Activated naive CD8-positive, alpha-beta T cell treated with anti-CD3 and anti-CD28 coated beads for 36 hours (primary cell): ENCODE results near the gene HSPB2. TPM values are rescaled to one million over a fixed set of nuclear protein-coding genes. Genes with fewer than 3 reads are reported as not detected.
"Not testable (repeated sequence)": the region's sequence is repeated elsewhere in the genome, so short reads cannot be mapped to it uniquely, and the experiment has no call there.

Source experiments
- DNase-seq: peaks from one replicate; pipeline ENCODE4 v3.0.0; 2021
- H3K27ac Mint-ChIP-seq: one replicate; pipeline ENCODE4 v1.8.0; 2022; ENCODE audit warnings: mild to moderate bottlenecking, moderate library complexity, mixed read lengths
- H3K27me3 Mint-ChIP-seq: one replicate; pipeline ENCODE4 v1.8.0; 2022; ENCODE audit warnings: mild to moderate bottlenecking, mixed read lengths
- H3K36me3 Mint-ChIP-seq: one replicate; pipeline ENCODE4 v1.8.0; 2021; ENCODE audit warnings: mild to moderate bottlenecking, mixed read lengths
- H3K4me1 Mint-ChIP-seq: one replicate; pipeline ENCODE4 v1.8.0; 2021; ENCODE audit warnings: mixed read lengths
- H3K4me3 Mint-ChIP-seq: one replicate; pipeline ENCODE4 v1.8.0; 2022; ENCODE audit warnings: mild to moderate bottlenecking, moderate library complexity, mixed read lengths
- H3K9me3 Mint-ChIP-seq: one replicate; pipeline ENCODE4 v1.8.0; 2022; ENCODE audit warnings: mixed read lengths
- total RNA-seq, 2 experiments: library from RNA; stranded (reverse); gene quantifications; one replicate each; pipeline ENCODE4 v1.2.3, GENCODE V29; 2021

HSPB2 gene, protein sequence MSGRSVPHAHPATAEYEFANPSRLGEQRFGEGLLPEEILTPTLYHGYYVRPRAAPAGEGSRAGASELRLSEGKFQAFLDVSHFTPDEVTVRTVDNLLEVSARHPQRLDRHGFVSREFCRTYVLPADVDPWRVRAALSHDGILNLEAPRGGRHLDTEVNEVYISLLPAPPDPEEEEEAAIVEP
- not detected for total RNA-seq

DNA sequence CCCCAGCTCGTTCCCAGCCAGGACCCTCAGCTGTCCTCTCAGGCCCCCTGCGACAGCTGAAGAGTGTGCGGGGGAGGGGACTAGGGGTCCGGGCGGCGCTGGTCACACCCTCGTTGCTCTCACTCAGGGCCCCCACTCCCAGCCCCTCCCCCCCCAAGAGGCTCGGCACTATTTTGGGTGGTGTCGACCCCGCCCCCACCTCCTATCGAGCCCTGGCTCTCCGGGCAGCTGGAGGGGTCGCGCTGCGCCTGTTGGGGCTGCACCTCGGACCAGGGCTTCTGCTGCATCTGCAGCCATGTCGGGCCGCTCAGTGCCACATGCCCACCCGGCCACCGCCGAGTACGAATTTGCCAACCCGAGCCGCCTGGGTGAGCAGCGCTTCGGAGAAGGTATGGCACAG, at the start of gene HSPB2:
HSPB2 (plus strand) TSS at position 200 of the 400 bp plus-strand sequence; CDS start at position 296, 96 bp downstream.
- Mint-ChIP-seq H3K27ac (no peak within 1 kb of the TSS), H3K4me1 (peaks cover 3% of the 10 kb centered on the region), H3K36me3 (no peaks in the 10 kb centered on the region), H3K27me3 (peaks cover 51% of the 10 kb centered on the region), H3K9me3 (no peaks in the 10 kb centered on the region), H3K4me3 (no peak within 1 kb of the TSS)
- no peak for DNase-seq

DNA sequence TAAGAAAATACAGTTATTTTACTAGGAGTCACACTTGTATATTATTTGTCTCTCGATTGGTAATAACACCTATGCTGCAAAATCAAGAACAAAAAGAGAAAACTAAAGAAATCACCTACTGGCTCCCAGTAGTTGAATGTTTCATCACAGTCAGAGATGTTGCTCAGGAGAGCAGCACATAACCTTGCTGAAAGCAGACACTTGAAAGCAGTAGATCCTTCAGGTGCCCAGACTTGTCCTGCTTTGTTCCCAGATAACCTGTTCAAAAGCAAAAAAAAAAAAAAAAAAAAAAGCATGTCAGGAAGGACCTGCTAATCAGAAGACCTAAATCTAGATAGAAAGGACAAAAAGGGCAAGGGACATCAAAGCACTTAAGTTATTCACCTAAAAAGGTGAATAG, 42.4 kb upstream of the HSPB2 start:
- peaks cover 23% of the 10 kb centered on the region for H3K36me3 Mint-ChIP-seq
- no peak overlapping the region for H3K27ac Mint-ChIP-seq
- peaks cover 14% of the 10 kb centered on the region for H3K4me1 Mint-ChIP-seq
- no peaks in the 10 kb centered on the region for H3K9me3 Mint-ChIP-seq
- peak overlapping the region; percentile 32 for H3K4me3 Mint-ChIP-seq
- H3K27me3 Mint-ChIP-seq = no peaks in the 10 kb centered on the region
- DNase-seq = no peak

DNA sequence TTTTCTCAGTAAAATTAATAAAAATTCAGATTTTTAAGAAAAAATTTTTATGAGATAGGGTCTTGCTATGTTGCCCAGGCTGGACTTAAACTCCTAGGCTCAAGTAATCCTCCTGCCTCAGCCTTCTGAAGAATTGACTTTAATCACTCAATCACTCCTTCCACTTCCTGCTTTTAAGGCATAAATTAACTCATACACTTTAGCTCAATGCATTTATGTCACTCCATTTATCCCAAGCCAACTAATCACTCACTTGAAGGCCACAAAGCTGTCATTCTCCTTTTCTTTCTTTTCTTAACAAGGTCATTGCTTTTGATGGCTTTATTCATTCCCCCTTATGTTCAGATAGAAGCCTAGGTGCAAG, 42.0 kb upstream of the HSPB2 start:
- Mint-ChIP-seq H3K27me3 (no peaks in the 10 kb centered on the region), H3K36me3 (peaks cover 22% of the 10 kb centered on the region), H3K4me1 (peaks cover 14% of the 10 kb centered on the region), H3K27ac (peak overlapping the region; percentile 84), H3K9me3 (no peaks in the 10 kb centered on the region), H3K4me3 (peak overlapping the region; percentile 92)
- no peak for DNase-seq

DNA sequence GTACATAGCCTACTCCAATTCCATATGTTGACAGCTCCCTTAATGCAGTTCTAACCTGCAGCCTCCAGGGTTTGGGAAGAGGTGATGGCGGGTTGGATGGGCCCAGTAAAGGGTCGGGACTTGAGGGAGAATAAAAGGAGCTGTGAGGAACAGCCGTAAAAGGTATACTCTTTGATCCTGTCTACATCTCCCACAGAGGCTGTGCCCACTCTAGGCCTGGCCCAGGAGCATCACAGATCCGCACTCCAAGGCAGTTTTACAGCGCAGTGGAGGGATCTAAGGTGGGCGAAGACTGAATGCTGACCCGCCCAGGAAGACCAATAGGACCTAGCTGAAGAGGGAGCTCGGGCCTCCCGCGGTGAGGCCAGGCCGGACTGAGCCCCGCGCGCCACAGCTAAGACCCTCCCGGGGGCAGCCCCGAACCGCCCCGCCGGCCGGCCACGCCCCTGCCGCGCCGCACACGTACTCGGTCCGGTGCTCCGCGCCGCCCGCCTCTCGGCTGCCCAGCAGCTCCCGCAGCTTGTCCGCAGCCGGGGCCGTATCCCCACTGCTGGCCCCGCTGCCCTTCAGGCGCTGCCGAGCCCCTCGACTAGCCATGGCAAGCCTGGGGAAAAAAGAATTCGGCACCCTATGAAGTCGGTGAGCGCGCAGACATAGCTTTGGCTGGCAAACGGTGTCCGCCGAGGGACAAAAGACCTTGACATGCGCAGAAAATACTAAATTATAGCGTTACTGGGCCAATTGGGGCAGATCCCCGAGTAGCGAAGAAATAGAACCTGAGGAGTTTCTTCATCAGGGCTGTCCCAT, 41.4 kb upstream of the HSPB2 start, which contains the start of gene ALG9:
ALG9 (minus strand) TSS at position 696 of the 807 bp plus-strand sequence; CDS start at position 597, 99 bp downstream.
- H3K4me1 Mint-ChIP-seq = peaks cover 14% of the 10 kb centered on the region
- no peaks in the 10 kb centered on the region for H3K9me3 Mint-ChIP-seq
- H3K4me3 Mint-ChIP-seq = peak within 1 kb of the TSS; percentile 92
- peak; percentile 88 for DNase-seq
- no peaks in the 10 kb centered on the region for H3K27me3 Mint-ChIP-seq
- H3K36me3 Mint-ChIP-seq = peaks cover 21% of the 10 kb centered on the region
- H3K27ac Mint-ChIP-seq = peak within 1 kb of the TSS; percentile 84

DNA sequence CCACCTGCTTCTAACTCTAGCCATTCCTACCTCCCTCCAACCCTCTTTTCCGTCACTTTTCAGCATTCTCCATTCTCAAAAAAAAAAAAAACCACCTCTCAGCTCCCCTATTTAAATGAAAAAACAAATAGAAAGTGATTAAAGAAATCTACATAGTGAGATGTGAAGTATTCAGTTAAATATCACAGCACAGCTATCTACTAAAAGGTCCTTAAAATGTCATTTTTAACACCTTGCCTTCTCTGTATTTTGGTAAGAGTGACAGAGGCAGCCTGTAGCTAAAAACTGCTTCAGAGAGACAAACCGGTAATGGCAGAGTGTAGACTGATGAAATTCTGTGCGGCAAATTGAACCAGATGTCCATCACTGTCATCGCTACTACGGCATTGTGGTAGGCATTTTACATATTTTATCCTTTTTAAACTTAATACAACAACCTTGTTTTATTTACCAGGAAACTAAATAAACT, 40.8 kb upstream of the HSPB2 start:
- H3K9me3 Mint-ChIP-seq = no peaks in the 10 kb centered on the region
- peaks cover 18% of the 10 kb centered on the region for H3K36me3 Mint-ChIP-seq
- DNase-seq = no peak
- peak overlapping the region; percentile 92 for H3K4me3 Mint-ChIP-seq
- peak overlapping the region; percentile 77 for H3K27ac Mint-ChIP-seq
- H3K27me3 Mint-ChIP-seq = no peaks in the 10 kb centered on the region
- H3K4me1 Mint-ChIP-seq = peaks cover 14% of the 10 kb centered on the region

DNA sequence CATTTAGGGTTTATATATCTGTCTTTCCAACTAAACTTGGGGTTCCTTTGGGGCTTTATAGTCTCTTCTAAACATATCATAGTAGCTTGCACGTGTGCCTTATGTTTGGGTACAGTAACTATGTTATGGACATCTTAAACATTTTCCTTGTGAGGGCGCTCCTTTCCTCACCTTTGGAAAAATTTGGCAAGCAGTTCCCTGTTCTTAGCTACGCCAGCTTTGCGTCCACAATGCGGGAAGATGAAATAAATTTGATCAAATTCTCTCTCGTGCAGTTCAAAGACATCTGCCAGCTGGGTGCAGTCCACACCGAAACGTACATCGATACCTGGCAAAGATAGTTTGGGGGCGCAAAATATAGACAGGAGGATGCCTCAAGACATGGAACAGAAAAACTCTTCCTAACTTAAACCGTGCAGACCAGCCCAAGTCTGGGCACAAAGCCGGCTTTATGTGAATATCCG, 34.1 kb upstream of the HSPB2 start:
- H3K9me3 Mint-ChIP-seq = no peaks in the 10 kb centered on the region
- H3K27me3 Mint-ChIP-seq = no peaks in the 10 kb centered on the region
- no peak for DNase-seq
- peaks cover 8% of the 10 kb centered on the region for H3K4me1 Mint-ChIP-seq
- peak overlapping the region; percentile 98 for H3K27ac Mint-ChIP-seq
- H3K4me3 Mint-ChIP-seq = peak overlapping the region; percentile 88
- H3K36me3 Mint-ChIP-seq = peaks cover 5% of the 10 kb centered on the region

DNA sequence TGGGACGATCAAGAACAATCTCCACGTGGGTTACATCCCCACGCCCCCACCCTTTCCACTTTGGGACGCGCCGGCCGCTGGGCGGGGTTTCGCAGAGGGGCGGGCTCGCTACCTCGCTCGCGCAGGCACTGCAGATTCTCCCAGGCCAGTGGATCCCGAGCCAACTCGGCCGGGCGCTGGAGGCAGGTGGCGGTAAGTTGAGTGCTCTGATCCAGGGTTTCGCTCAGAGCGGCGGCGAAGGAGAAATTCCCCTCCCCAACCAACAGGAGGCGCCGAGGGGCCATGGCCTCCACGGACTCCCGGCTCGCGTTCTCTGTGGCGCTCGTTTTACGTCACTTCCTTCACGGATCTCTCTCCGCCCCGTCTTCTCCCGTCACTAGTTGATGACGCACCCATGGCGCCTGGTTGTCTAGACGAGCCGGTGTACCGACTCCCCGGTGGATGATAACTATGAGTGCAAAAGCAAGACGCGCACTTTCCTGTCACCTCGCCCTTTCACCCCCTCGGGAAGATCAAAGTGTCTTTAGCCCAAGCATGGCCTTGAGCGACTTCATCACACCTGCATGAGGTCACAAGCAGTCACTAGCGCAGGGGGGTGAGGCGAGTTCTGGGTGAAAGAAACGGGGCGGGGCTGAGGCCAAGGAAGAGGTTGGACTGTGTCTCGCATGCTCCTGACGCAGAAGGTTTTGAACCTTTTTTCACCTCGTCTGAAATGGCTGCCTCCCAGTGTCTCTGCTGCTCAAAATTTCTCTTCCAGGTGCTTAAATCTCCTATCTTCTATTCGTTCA, 33.5 kb upstream of the HSPB2 start, which contains the start of the genes CFAP68 and FDXACB1:
CFAP68 (plus strand) TSS at position 693 of the 788 bp plus-strand sequence; CDS start at position 713, 20 bp downstream.
FDXACB1 (minus strand) TSS at position 317 of the 788 bp plus-strand sequence; CDS start at position 284, 33 bp downstream.
- Mint-ChIP-seq H3K4me3 (peak within 1 kb of the TSS; percentile 88), H3K27me3 (no peaks in the 10 kb centered on the region), H3K9me3 (no peaks in the 10 kb centered on the region), H3K27ac (peak within 1 kb of the TSS; percentile 98), H3K36me3 (peaks cover 8% of the 10 kb centered on the region), H3K4me1 (peaks cover 8% of the 10 kb centered on the region)
- peak; percentile 94 for DNase-seq

DNA sequence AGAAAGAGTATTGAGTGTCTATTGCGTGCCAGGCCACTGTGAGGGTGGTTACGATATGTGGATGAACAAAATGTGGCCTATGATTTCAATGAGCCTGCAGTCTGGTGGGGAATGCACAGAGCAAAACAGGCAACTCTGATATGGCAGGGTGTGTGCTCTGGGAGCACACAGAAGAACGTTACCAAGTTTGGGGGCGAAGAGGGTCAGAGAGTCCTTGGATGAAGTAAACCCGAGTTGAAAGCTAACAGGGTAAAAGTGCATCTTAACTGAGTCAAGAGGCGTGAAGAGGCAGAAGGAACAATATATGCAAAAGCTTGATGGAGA, 32.9 kb upstream of the HSPB2 start:
- no peak for DNase-seq
- H3K4me1 Mint-ChIP-seq = peaks cover 8% of the 10 kb centered on the region
- H3K36me3 Mint-ChIP-seq = peaks cover 8% of the 10 kb centered on the region
- H3K9me3 Mint-ChIP-seq = no peaks in the 10 kb centered on the region
- peak overlapping the region; percentile 98 for H3K27ac Mint-ChIP-seq
- peak overlapping the region; percentile 88 for H3K4me3 Mint-ChIP-seq
- no peaks in the 10 kb centered on the region for H3K27me3 Mint-ChIP-seq

DNA sequence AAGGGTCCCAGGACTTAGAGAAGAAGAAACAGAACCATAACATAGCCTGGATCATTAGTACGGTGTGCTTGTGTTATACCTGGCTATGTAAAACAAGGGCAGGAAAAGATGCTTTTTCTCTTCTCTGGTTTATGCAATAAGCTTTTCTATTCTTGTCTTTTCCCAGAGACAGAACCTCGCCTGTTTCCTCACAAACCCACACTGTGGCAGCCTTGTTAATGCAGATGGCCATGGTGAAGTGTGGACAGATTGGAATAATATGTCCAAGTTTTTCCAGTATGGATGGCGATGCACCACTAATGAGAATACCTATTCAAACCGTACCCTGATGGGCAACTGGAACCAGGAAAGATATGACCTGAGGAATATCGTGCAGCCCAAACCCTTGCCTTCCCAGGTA, 30.3 kb upstream of the HSPB2 start:
- Mint-ChIP-seq H3K4me1 (peaks cover 8% of the 10 kb centered on the region), H3K36me3 (peaks cover 8% of the 10 kb centered on the region), H3K27me3 (no peaks in the 10 kb centered on the region), H3K4me3 (no peak overlapping the region), H3K27ac (no peak overlapping the region), H3K9me3 (no peaks in the 10 kb centered on the region)
- no peak for DNase-seq

DNA sequence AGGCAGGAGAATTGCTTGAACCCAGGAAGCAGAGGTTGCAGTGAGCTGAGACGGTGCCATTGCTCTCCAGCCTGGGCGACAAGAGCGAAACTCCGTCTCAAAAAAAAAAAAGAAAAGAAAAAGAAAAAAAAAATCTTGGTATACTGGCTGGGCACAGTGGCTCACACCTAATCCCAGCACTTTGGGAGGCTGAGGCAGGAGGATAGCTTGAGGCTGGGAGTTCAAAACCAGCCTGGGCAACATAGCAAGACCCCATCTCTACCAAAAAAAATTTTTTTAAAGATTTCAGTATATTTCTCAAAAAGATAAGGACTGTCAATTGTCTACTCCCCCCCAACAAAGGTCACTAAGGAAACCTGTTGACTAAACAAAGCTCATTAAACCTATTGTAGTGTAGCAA, 27.5 kb upstream of the HSPB2 start:
- not testable (repeated sequence) for H3K9me3 Mint-ChIP-seq, DNase-seq, H3K4me1 Mint-ChIP-seq, H3K27me3 Mint-ChIP-seq, H3K36me3 Mint-ChIP-seq, H3K4me3 Mint-ChIP-seq, H3K27ac Mint-ChIP-seq

DNA sequence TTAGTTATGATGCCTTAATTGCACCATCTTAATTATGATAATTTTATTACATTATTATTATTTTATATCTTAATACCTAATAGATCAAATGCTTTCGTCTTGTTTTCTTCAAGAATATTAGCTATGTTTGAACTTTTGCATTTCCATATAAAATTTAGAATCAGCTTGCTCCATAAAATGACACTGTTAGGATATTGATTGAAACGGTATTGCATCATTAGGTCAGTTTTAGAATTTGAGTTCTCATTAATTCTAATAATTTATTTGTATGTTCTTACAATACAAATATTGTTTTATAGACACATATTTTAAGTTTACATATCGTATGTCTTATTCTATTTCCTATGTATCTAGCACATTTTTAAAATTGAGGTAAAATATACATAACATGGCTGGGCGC, 26.5 kb upstream of the HSPB2 start:
- no peaks in the 10 kb centered on the region for H3K9me3 Mint-ChIP-seq
- DNase-seq = no peak
- H3K27ac Mint-ChIP-seq = no peak overlapping the region
- peaks cover 3% of the 10 kb centered on the region for H3K4me1 Mint-ChIP-seq
- H3K27me3 Mint-ChIP-seq = no peaks in the 10 kb centered on the region
- no peak overlapping the region for H3K4me3 Mint-ChIP-seq
- peaks cover 3% of the 10 kb centered on the region for H3K36me3 Mint-ChIP-seq

DNA sequence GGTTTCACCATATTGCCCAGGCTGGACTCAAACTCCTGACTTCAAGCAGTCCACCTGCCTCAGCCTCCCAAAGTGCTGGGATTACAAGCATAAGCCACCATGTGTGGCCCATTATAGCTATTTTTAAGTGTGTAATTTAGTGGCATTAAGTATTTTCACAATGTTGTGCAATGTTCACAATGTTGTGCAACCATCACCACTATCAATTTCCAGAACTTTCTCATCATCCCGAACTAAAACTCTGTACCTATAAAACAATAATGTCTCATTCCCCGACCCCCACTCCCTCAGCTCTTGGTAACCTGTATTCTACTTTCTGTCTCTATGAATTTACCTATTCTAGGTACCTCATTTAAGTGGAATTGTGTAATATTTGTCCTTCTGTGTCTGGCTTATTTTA, 25.7 kb upstream of the HSPB2 start:
- no peak for DNase-seq
- Mint-ChIP-seq H3K27ac (no peak overlapping the region), H3K9me3 (no peaks in the 10 kb centered on the region), H3K4me3 (no peak overlapping the region), H3K27me3 (no peaks in the 10 kb centered on the region), H3K4me1 (no peaks in the 10 kb centered on the region), H3K36me3 (peaks cover 3% of the 10 kb centered on the region)

DNA sequence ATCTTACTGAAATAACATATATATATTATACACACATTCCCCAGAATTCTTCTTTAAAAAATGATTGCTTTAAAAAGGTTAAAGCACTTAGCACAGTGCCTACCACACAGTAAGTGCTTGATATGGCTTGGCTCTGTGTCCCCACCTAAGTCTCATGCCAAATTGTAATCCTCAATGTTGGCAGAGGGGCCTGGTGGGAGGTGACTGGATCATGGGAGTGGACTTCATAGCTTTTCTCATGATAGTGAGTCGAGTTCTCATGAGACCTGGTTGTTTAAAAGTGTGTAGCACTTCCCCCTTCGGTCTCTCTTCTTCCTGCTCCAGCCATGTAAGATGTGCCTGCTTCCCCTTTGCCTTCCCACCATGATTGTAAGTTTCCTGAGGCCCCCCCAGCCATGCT, 7.1 kb upstream of the HSPB2 start:
- Mint-ChIP-seq H3K27me3 (peaks cover 13% of the 10 kb centered on the region), H3K9me3 (peaks cover 5% of the 10 kb centered on the region), H3K4me3 (no peak overlapping the region), H3K4me1 (no peaks in the 10 kb centered on the region), H3K27ac (no peak overlapping the region), H3K36me3 (peaks cover 6% of the 10 kb centered on the region)
- no peak for DNase-seq

DNA sequence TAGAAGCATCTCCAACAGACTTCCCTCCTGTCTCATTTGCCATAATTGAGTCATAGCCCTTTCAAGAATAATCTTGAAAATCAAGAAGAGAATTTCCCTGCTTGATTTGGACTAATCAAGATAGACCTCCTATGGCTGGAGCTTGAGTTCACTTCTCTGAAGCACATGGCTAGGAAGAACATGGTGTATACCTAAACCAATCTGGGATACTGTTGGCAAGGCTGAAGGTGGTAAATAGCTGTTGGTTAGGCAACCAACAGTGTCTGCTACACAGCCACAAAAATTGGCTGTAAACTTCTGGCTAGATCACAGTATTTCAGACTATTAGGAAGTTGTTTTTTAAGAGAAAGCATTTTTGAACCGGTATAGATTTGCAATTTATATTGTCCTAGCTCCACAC, 5.9 kb upstream of the HSPB2 start:
- no peak for DNase-seq
- no peaks in the 10 kb centered on the region for H3K4me1 Mint-ChIP-seq
- peaks cover 24% of the 10 kb centered on the region for H3K27me3 Mint-ChIP-seq
- no peak overlapping the region for H3K4me3 Mint-ChIP-seq
- no peak overlapping the region for H3K27ac Mint-ChIP-seq
- H3K36me3 Mint-ChIP-seq = peaks cover 6% of the 10 kb centered on the region
- H3K9me3 Mint-ChIP-seq = peaks cover 5% of the 10 kb centered on the region
